Transverse colon (tissue), 4 donors: Measurements from ENCODE around the gene ZNF23.

ENCODE experiments used
- CTCF ChIP-seq, 5 experiments: fragments of 200-600 bp in 3 of 5; fragments of 450-650 bp in 2 of 5; sonication (generic) in 3 of 5; IDR thresholded peaks; 1 replicate in 2 of 5; 2 replicates in 3 of 5; pipeline ENCODE4 v1.5.1; 2016 to 2017; ENCODE audit warnings: antibody characterized with exemption in 5 of 5, inconsistent platforms in 3 of 5, mild to moderate bottlenecking in 2 of 5, moderate library complexity in 1 of 5
- EP300 ChIP-seq: sonication (generic); formaldehyde crosslinking; IDR thresholded peaks from one replicate; pipeline ENCODE4 v1.6.1; 2017; ENCODE audit warnings: antibody characterized with exemption, low read depth
- POLR2A ChIP-seq: fragments of 450-650 bp; IDR thresholded peaks from one replicate; pipeline ENCODE4 v1.6.1; 2016; ENCODE audit warnings: antibody characterized with exemption, mild to moderate bottlenecking, moderate library complexity
- POLR2AphosphoS5 ChIP-seq, 3 donors: sonication (generic); formaldehyde crosslinking; IDR thresholded peaks; one replicate each; pipeline ENCODE4 v1.6.1; 2016; ENCODE audit warnings: antibody characterized with exemption in 3 of 3

DNA sequence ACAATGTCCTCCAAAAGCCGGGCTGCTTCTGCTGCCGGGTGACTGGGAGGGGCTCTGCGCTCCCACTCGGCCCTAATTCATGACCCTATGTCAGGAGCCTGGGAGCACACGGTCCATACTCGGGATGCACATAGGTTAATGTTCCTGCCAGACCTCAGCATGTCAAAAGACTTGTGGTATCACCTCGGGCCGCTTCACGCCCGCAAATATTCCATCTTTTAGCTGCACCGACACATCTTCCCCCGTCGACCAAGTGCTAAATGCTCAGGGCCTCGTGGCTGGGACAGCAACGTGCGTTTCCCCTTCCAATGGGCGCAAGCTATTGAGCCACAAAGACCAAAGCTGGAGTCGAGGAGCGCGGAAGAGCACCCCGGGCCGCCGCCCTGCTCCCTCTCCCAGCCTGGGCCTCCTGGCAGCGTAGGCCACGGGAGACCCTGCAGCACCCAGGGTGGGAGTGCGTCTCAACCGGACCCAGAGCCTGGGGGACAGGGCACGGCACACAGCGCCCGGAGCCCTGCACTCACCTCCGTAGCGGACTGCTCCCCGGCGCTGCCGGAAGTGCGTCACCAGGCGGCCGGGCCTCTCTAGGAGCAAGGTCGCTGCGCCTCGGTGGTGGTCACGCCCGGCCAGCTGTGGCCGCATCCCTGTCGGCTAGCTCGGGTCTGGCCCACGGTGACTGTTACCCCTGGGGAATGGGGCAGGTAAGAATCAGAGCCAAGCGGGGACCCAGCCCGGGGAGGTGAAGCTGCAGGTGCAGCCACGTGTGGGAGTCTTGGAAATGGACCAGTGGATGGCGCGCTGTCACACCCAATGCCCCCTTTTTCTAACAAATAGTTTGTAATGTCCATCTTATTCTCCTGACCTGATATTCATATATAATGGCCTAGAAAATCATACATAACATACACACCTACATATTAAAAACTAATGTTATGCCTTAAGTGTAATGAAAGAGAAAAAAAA lies at the start of gene ZNF23:
- TF ChIP-seq CTCF (IDR thresholded peaks at IDR 0.05) (peak in 3 of 5 experiments; percentile 11 to 39 (median 17)), POLR2A (peak; percentile 83), POLR2AphosphoS5 (IDR thresholded peaks at IDR 0.05) (peak; percentile 87 to 93 (median 92)), EP300 (no peak)
